Measurements from ENCODE around the gene ATF1. TPM values are rescaled to one million over a fixed set of nuclear protein-coding genes. Genes with fewer than 3 reads are reported as not detected.

Gene ATF1
- total RNA-seq, 1 donor from 2014 or later, result 47.0 TPM

DNA sequence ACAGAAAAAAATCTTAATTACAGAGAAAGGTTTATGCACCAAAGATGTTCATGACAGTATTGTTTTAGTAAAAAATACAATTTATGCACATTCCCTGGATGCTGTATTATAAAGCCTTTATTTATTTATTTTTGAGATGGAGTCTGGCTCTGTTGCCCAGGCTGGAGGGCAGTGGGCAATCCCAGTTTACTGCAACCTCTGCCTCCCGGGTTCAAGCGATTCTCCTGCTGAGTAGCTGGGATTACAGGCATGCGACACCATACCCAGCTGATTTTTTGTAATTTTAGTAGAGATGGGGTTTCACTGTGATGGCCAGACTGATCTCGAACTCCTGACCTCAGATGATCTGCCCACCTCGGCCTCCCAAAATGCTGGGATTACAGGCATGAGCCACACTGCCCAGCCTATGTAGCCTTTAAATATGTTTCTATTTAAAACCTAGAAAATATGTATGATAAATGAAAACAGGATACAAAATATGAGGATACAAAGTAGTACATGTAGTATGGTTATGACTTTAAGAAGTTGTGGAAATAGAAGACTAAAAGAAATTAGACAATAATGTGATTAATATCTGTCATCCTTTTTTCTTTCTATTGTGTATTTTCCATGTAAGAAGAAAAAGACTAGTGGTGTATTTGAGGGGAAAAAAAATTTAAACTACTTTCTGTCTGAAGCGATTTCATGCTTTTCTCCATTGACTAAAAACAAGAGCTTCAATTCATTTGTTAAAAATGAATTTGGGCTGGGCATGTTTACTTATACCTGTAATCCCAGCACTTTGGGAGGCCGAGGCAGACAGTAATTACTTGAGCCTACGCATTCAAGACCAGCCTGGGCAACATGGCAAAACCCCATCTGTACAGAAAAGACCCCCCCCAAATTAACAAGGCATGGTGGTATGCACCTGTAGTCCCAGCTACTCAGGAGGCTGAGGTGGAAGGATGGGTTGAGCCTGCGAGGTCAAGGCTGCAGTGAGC lies 13.1 kb downstream of the ATF1 start:
- DNase-seq, result no peak
- ATAC-seq, result no peak
- Histone ChIP-seq H3K27ac (no peak overlapping the region), H3K27me3 (ENCODE audit: low read depth) (no peaks in the 10 kb centered on the region), H3K4me3 (no peak overlapping the region), H3K4me1 (no peaks in the 10 kb centered on the region), H3K9me3 (no peaks in the 10 kb centered on the region), H3K36me3 (peaks cover 20% of the 10 kb centered on the region)
- intact Hi-C loops (cut with DNase I), result no loop called here
- TF ChIP-seq, protein P1, sequence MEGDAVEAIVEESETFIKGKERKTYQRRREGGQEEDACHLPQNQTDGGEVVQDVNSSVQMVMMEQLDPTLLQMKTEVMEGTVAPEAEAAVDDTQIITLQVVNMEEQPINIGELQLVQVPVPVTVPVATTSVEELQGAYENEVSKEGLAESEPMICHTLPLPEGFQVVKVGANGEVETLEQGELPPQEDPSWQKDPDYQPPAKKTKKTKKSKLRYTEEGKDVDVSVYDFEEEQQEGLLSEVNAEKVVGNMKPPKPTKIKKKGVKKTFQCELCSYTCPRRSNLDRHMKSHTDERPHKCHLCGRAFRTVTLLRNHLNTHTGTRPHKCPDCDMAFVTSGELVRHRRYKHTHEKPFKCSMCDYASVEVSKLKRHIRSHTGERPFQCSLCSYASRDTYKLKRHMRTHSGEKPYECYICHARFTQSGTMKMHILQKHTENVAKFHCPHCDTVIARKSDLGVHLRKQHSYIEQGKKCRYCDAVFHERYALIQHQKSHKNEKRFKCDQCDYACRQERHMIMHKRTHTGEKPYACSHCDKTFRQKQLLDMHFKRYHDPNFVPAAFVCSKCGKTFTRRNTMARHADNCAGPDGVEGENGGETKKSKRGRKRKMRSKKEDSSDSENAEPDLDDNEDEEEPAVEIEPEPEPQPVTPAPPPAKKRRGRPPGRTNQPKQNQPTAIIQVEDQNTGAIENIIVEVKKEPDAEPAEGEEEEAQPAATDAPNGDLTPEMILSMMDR (IDR thresholded peaks at IDR 0.05), result no peak

DNA sequence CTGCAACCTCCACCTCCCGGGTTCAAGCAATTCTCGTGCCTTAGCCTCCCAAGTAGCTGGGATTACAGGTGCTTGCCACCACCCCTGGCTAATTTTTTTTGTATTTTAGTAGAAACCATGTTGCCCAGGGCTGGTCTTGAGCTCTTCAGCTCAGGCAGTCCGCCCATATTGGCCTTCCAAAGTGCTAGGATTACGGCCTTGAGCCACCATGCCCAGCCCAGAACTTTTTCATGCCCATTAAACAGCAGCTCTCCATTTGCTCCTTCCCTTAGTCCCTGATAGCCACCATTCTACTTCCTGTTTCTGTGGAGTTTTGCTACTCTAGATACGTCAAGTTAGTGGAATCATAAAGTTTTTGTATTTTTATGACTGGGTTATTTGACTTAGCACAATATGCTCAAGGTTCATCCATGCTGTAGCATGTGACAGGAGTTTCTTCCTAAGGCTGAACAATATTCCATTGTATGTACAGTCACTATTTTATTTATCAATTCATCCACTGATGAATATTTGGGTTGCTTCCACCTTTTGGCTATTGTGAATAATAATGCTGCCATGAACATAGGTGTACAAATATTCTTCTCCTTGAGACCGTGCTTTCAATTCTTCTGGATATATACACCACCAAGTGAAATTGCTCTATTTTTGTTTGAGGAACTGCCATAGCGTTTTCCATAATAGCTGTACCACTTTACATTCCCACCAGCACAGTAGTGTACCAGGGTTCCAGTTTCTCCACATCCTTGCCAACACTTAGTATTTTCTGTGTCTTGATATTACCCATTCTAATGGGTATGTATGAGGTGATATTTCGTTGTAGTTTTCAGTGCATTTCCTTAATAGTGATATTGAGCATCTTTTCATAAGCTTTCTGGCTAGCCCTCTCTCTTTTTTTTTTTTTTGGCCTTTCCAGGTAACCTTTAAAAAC lies 15.0 kb downstream of the ATF1 start:
- no peaks in the 10 kb centered on the region for H3K27me3 ChIP-seq (ENCODE audit: low read depth)
- peaks cover 31% of the 10 kb centered on the region for H3K36me3 ChIP-seq
- H3K4me1 ChIP-seq, result no peaks in the 10 kb centered on the region
- intact Hi-C loops (cut with DNase I), result no loop called here
- DNase-seq (no peak), ATAC-seq (no peak)
- TF ChIP-seq, protein P1 (IDR thresholded peaks at IDR 0.05), result no peak
- H3K27ac ChIP-seq, result no peak overlapping the region
- H3K4me3 ChIP-seq, result no peak overlapping the region
- no peaks in the 10 kb centered on the region for H3K9me3 ChIP-seq

DNA sequence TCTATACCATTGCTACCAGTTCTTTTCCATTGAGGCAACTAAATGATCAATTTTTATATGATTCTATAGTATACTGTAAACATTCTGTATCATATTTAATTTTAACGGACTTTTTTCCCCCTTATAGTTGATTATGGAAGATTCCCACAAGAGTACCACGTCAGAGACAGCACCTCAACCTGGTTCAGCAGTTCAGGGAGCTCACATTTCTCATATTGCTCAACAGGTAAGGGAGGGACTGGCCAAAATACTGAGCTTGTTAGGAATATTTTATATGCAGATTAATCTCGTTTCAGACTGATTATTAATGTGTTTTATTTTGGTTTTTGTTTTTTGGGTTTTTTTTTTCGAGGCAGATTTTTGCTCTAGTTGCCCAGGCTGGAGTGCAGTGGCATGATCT lies 16.1 kb downstream of the ATF1 start:
- DNase-seq, result no peak
- H3K27me3 ChIP-seq (ENCODE audit: low read depth), result no peaks in the 10 kb centered on the region
- no peak overlapping the region for H3K4me3 ChIP-seq
- H3K36me3 ChIP-seq, result peaks cover 33% of the 10 kb centered on the region
- H3K9me3 ChIP-seq, result no peaks in the 10 kb centered on the region
- H3K4me1 ChIP-seq, result peaks cover 6% of the 10 kb centered on the region
- TF ChIP-seq, protein P1 (IDR thresholded peaks at IDR 0.05), result no peak
- intact Hi-C loops (cut with DNase I), result no loop called here
- H3K27ac ChIP-seq, result no peak overlapping the region
- no peak for ATAC-seq

DNA sequence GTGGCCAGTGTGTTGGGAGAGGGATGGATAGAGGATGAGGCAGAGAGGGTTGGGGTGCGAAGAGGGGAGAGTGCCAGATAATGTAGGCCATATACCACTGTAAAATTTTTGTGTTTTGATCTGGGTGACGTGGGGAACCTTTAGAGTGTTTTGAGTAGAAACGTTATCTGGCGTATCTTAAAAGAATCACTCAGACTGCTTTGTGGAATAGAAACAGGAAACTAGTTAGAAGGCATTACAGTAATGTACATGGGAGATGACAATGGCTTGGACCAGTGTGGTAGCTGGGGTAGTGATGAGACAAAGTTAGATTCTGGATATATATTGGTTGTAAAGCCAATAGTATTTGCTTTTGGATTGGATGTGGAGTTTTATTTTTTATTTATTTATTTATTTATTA lies 20.6 kb downstream of the ATF1 start:
- Histone ChIP-seq H3K36me3 (peaks cover 33% of the 10 kb centered on the region), H3K4me1 (peaks cover 13% of the 10 kb centered on the region), H3K9me3 (peaks cover 4% of the 10 kb centered on the region), H3K27ac (no peak overlapping the region), H3K27me3 (ENCODE audit: low read depth) (no peaks in the 10 kb centered on the region), H3K4me3 (no peak overlapping the region)
- ATAC-seq, result no peak
- intact Hi-C loops (cut with DNase I), result no loop called here
- TF ChIP-seq, protein P1 (IDR thresholded peaks at IDR 0.05), result no peak
- DNase-seq, result no peak

DNA sequence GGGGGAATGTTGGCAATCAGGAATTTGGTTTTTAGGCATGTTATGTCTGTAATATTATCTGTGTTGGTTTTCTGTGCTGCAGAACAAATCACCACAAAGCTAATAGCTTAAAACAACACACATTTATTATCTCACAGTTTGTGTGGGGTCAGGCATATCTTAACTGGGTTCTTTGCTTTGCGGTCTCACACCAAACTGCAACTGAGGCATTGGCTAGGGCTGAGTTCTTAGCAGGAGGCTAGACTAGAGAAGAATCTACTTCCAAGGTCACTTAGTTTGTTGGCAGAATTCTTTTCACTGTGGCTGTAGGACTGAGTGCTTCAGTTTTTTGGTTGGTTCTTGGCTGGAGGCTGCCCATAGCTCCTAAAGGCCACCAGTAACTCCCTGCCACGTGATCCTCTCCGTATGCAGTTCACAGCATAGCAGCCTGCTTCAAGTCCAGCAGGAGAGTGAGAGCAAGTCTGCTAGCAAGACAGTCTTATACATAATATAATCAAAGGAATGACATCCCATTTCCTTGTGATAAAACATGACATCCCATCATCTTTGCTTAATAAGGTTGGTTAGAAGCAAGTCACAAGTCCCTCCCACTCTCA lies 21.6 kb downstream of the ATF1 start:
- no peak for ATAC-seq

More for the DNA sequence above, 21.6 kb downstream of the ATF1 start:
- no peaks in the 10 kb centered on the region for H3K27me3 ChIP-seq (ENCODE audit: low read depth)
- no peak overlapping the region for H3K4me3 ChIP-seq
- intact Hi-C loops (cut with DNase I), result no loop called here
- H3K4me1 ChIP-seq, result peaks cover 13% of the 10 kb centered on the region
- H3K27ac ChIP-seq, result peak overlapping the region; percentile 0
- DNase-seq, result no peak
- H3K9me3 ChIP-seq, result peaks cover 4% of the 10 kb centered on the region
- TF ChIP-seq, protein P1 (IDR thresholded peaks at IDR 0.05), result no peak
- peaks cover 29% of the 10 kb centered on the region for H3K36me3 ChIP-seq

Measured in lower lobe of right lung (tissue), 2 donors.